Epidermal melanocyte (primary cell): ENCODE data around the gene TUBA1A.
"Not testable (repeated sequence)": the region's sequence is repeated elsewhere in the genome, so short reads cannot be mapped to it uniquely, and the experiment has no call there.

ENCODE experiments used
- DNase-seq: peaks from one replicate; pipeline ENCODE4 v3.0.0; 2011; ENCODE audit warnings: low spot score; ENCODE audit not compliant: insufficient read length

Gene TUBA1A

GRCh38 chr12:49160399-49160798, 28.5 kb downstream of the TUBA1A start:
- no peak for DNase-seq

DNA sequence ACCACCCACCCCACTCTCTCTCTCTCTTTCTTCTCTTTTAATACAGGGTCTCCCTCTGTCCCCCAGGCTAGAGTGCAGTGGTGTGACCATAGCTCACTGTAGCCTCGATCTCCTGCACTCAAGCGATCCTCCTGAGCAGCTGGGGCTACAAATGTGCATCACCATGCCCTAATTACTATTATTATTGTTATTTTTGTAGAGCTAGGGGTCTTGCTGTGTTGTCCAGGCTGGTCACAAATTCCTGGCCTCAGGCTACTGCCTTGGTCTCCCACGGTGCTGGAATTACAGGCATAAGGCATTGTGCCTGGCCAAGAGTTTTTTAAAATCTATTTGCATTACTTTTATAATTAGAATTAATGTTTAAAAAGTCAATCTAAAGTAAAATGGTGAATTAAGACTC, 34.7 kb downstream of the TUBA1A start:
- no peak for DNase-seq

DNA sequence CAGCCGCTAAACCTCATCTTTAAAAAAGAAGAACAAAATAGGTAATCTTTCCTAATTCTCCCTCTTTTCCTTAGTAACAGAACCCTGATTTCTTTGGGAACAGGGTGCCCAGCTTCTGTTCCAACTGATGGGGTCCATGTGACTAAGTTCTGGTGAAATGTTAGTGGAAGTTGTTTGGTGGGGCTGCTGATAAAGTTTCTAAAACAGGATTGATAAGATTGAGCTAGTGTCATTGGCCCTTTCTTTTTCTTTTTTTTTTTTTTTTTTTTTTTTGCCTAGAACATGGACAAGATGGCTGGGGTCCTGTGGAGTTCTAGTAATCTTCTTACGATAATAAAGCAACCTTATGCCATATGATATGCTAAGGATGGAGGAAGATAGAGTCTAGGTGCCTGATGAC, 41.5 kb downstream of the TUBA1A start:
- DNase-seq: no peak

DNA sequence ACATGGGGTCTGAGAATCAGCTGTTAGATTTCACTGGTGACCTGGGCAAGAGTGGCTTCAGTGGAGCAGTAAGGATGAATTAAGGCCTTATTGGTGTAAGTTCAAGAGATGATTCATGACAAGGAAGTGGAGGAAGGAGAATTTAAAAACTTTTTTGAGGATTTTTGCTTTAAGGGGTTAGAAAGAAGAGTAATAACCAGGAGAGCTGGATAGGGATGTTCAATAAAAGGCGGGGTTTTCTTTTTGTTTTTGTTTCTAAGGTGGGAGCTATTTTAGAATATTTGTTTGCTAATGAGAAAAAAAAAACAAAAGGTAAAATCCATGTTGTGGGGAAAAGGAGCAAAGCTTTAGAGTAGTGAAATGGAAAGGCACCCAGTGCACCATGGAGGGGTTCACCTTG, 42.5 kb downstream of the TUBA1A start:
- no peak for DNase-seq

DNA sequence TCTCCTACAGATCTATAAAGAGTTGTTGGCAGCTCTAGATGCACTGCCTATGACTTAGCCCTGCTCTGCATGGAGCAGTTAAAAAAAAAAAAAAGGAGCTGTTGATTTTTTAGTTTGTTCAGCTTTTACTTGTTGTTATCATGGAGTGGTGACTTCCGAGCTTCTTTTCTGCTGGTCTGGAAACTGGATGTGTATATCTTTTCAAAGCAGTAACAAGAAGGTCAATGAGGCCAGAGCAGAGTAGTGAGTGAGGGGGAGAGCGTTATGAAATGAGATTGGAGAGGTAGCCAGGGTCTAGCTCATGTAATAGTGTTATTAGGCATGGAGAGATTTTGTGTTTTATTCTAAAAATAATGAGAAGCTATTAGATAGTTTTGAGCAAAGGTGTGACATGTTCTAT, 44.5 kb downstream of the TUBA1A start:
- no peak for DNase-seq

DNA sequence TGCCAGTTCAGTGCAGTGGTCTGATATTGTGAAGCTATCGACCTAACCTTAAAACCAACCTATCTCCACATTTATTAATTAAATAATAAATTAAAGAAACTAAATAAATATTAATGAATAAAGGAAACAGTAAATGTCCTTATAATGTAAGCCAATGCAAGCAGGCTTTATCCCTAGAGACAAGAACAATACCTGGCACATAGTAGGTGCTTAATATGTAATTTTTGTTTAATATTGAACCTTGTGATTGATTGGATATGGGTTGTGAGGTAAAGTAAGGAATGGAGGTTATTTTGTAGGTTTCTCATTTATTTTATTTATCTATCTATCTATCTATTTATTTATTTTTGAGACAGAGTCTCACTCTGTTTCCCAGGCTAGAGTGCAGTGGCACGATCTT, 49.9 kb downstream of the TUBA1A start:
- no peak for DNase-seq

- no peak for DNase-seq
Measured at GRCh38 chr12:49138587-49138986, 50.3 kb downstream of the TUBA1A start.

DNA sequence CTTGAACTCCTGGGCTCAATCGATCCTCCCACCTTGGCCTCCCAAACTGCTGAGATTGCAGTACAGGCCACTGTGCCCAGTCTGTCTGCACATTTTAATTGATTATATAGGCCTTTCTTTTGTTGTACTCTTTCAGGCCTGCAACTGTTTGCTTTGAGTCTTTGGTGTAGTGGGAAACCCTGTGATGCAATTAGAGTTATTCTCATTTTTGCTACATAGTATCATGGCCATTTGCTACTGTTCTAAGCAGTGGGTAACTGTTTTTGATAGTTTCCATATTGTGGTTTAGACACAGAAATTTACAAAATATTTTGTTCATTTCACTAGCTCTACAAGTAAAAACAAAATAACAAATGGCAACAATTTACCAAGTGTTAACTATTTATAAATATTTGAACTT, 51.4 kb downstream of the TUBA1A start:
- DNase-seq: no peak

DNA sequence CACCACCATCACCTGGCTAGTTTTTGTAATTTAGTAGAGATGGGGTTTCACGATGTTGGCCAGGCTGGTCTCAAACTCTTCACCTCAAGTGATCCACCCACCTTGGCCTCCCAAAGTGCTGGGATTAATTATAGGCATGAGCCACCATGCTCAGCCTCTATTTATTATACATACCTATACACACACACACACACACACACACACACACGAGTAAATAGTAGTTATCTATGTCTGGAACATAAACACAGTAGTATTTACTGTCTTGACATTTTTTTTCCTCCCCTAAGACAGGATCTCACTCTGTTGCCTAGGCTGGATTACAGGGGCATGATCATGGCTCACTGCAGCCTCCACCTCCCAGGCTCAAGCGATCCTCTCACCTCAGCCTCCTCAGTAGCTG, 51.9 kb downstream of the TUBA1A start:
- not testable (repeated sequence) for DNase-seq
